ENCODE results near the gene ST7L.
"Not testable (repeated sequence)": the region's sequence is repeated elsewhere in the genome, so short reads cannot be mapped to it uniquely, and the experiment has no call there.

ST7L gene

GRCh38 chr1:112488141-112488540, 130.8 kb downstream of the ST7L start:
- Histone ChIP-seq H3K36me3 (ENCODE audit: control insufficient read depth, insufficient read depth, low read length) (no peaks in the 10 kb centered on the region), H3K4me3 (ENCODE audit: low read length) (no peak overlapping the region), H3K4me1 (ENCODE audit: control insufficient read depth, insufficient read depth, low read length) (no peaks in the 10 kb centered on the region), H3K9ac (ENCODE audit: low read length) (no peak overlapping the region), H3K27me3 (ENCODE audit: control insufficient read depth, insufficient read depth, low read length) (no peaks in the 10 kb centered on the region), H3K27ac (ENCODE audit: low read depth, low read length) (no peak overlapping the region)

GRCh38 chr1:112487686-112488085, 131.3 kb downstream of the ST7L start:
- H3K27me3 ChIP-seq (ENCODE audit: control insufficient read depth, insufficient read depth, low read length); H3K36me3 ChIP-seq (ENCODE audit: control insufficient read depth, insufficient read depth, low read length); H3K9ac ChIP-seq (ENCODE audit: low read length); H3K4me3 ChIP-seq (ENCODE audit: low read length); H3K4me1 ChIP-seq (ENCODE audit: control insufficient read depth, insufficient read depth, low read length); H3K27ac ChIP-seq (ENCODE audit: low read depth, low read length): not testable (repeated sequence)

DNA sequence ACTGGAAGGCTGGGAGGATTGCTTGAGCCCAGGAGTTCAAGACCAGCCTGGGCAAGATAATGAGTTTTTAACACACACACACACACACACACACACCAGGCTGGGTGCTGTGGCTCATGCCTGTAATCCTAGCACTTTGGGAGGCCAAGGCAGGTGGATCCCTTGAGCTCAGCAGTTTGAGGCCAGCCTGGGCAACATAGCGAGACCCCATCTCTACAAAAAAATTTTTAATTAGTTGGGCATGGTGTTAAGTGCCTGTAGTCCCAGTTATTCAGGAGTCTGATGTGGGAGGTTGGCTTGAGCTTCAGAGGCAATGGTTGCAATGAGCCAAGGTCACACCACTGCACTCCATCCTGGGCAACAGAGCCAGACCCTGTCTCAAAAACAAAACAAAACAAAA, 132.9 kb downstream of the ST7L start:
- H3K9ac ChIP-seq (ENCODE audit: low read length); H3K4me1 ChIP-seq (ENCODE audit: control insufficient read depth, insufficient read depth, low read length); H3K27me3 ChIP-seq (ENCODE audit: control insufficient read depth, insufficient read depth, low read length); H3K4me3 ChIP-seq (ENCODE audit: low read length); H3K36me3 ChIP-seq (ENCODE audit: control insufficient read depth, insufficient read depth, low read length); H3K27ac ChIP-seq (ENCODE audit: low read depth, low read length): not testable (repeated sequence)

- Histone ChIP-seq H3K4me3 (ENCODE audit: low read length) (no peak overlapping the region), H3K36me3 (ENCODE audit: control insufficient read depth, insufficient read depth, low read length) (no peaks in the 10 kb centered on the region), H3K4me1 (ENCODE audit: control insufficient read depth, insufficient read depth, low read length) (no peaks in the 10 kb centered on the region), H3K27me3 (ENCODE audit: control insufficient read depth, insufficient read depth, low read length) (no peaks in the 10 kb centered on the region), H3K27ac (ENCODE audit: low read depth, low read length) (no peak overlapping the region), H3K9ac (ENCODE audit: low read length) (no peak overlapping the region)
These were observed 140.6 kb downstream of the ST7L start for GRCh38 chr1:112478314-112478713.

GRCh38 chr1:112477550-112477949, 141.4 kb downstream of the ST7L start:
- no peaks in the 10 kb centered on the region for H3K27me3 ChIP-seq (ENCODE audit: control insufficient read depth, insufficient read depth, low read length)
- H3K36me3 ChIP-seq (ENCODE audit: control insufficient read depth, insufficient read depth, low read length): no peaks in the 10 kb centered on the region
- no peak overlapping the region for H3K9ac ChIP-seq (ENCODE audit: low read length)
- H3K27ac ChIP-seq (ENCODE audit: low read depth, low read length): no peak overlapping the region
- H3K4me1 ChIP-seq (ENCODE audit: control insufficient read depth, insufficient read depth, low read length): no peaks in the 10 kb centered on the region
- no peak overlapping the region for H3K4me3 ChIP-seq (ENCODE audit: low read length)
